Large intestine (tissue), 3 donors: ENCODE results near the gene RPS19. TPM values are rescaled to one million over a fixed set of nuclear protein-coding genes. Genes with fewer than 3 reads are reported as not detected.
A peak's percentile ranks its signal among the peaks of the same experiment; 100 is the strongest.

Experiments used
- DNase-seq, 2 donors: peaks; one replicate each; pipeline versions ENCODE4 v3.0.0 to v3.0.0-alpha.2; 2013
- H3K27ac ChIP-seq: one replicate; pipeline ENCODE4 v1.5.1; 2013; ENCODE audit warnings: low read length
- H3K27me3 ChIP-seq: 2 replicates; pipeline ENCODE4 v1.6.1; 2013; ENCODE audit warnings: low read length; ENCODE audit not compliant: control insufficient read depth, insufficient read depth
- H3K36me3 ChIP-seq: 2 replicates; pipeline ENCODE4 v1.6.1; 2013; ENCODE audit warnings: low read length; ENCODE audit not compliant: control insufficient read depth, insufficient read depth
- H3K4me1 ChIP-seq: one replicate; pipeline ENCODE4 v1.6.1; 2013; ENCODE audit warnings: low read length; ENCODE audit not compliant: control insufficient read depth, insufficient read depth
- H3K4me3 ChIP-seq: one replicate; pipeline ENCODE4 v1.5.1; 2013; ENCODE audit warnings: low read length
- H3K9me3 ChIP-seq: one replicate; pipeline ENCODE4 v1.6.1; 2013; ENCODE audit warnings: mild to moderate bottlenecking, low read depth, low read length, moderate library complexity; ENCODE audit not compliant: control insufficient read depth
- WGBS: methylation state at CpG from one replicate; pipeline ENCODE4 v1.1.5; 2013; ENCODE audit warnings: low lambda C conversion rate; ENCODE audit not compliant: insufficient coverage; 5-methylcytosine and 5-hydroxymethylcytosine counted together
- polyA plus RNA-seq: library from polyadenylated mRNA; unstranded; fragments of 120-200 nt; gene quantifications from one replicate; pipeline ENCODE4 v1.2.1, GENCODE V29; 2013

RPS19 gene
- polyA plus RNA-seq, 1 donor, result 2,618 TPM

GRCh38 chr19:41877916-41878905, 18.2 kb downstream of the RPS19 start:
- Histone ChIP-seq H3K36me3 (no peaks in the 10 kb centered on the region), H3K9me3 (no peaks in the 10 kb centered on the region), H3K4me3 (no peak overlapping the region), H3K4me1 (no peaks in the 10 kb centered on the region), H3K27me3 (peaks cover 18% of the 10 kb centered on the region), H3K27ac (no peak overlapping the region)
- no peak for DNase-seq
- WGBS, result no CpG with 5 or more reads among the region's 17 CpGs

- no peaks in the 10 kb centered on the region for H3K4me1 ChIP-seq
- H3K27me3 ChIP-seq, result peaks cover 20% of the 10 kb centered on the region
- H3K9me3 ChIP-seq, result no peaks in the 10 kb centered on the region
- H3K36me3 ChIP-seq, result no peaks in the 10 kb centered on the region
- DNase-seq, result no peak
- H3K27ac ChIP-seq, result no peak overlapping the region
- no peak overlapping the region for H3K4me3 ChIP-seq
- no CpG with 5 or more reads among the region's 21 CpGs for WGBS
These were observed 19.0 kb downstream of the RPS19 start for GRCh38 chr19:41879080-41879479.

- no peaks in the 10 kb centered on the region for H3K36me3 ChIP-seq
- peaks cover 20% of the 10 kb centered on the region for H3K27me3 ChIP-seq
- peaks cover 2% of the 10 kb centered on the region for H3K4me1 ChIP-seq
- no CpG with 5 or more reads among the region's 7 CpGs for WGBS
- DNase-seq, result no peak
- H3K9me3 ChIP-seq, result no peaks in the 10 kb centered on the region
- H3K4me3 ChIP-seq, result no peak overlapping the region
- H3K27ac ChIP-seq, result no peak overlapping the region
These were observed 19.7 kb downstream of the RPS19 start for GRCh38 chr19:41879670-41880328.

- no CpG with 5 or more reads among the region's 5 CpGs for WGBS
- Histone ChIP-seq H3K27ac (no peak overlapping the region), H3K27me3 (peaks cover 20% of the 10 kb centered on the region), H3K4me3 (no peak overlapping the region), H3K4me1 (peaks cover 6% of the 10 kb centered on the region), H3K9me3 (no peaks in the 10 kb centered on the region), H3K36me3 (no peaks in the 10 kb centered on the region)
- no peak for DNase-seq
These were observed 20.3 kb downstream of the RPS19 start for GRCh38 chr19:41880329-41880708.

- DNase-seq, result peak in 1 of 2 donors; percentile 53
- peaks cover 21% of the 10 kb centered on the region for H3K4me1 ChIP-seq
- 0% methylated on average over 2 of the region's 80 CpGs for WGBS
- H3K36me3 ChIP-seq, result no peaks in the 10 kb centered on the region
- H3K9me3 ChIP-seq, result no peaks in the 10 kb centered on the region
- H3K27ac ChIP-seq, result peak within 1 kb of the TSS; percentile 60
- H3K27me3 ChIP-seq, result peaks cover 15% of the 10 kb centered on the region
- H3K4me3 ChIP-seq, result peak within 1 kb of the TSS; percentile 87
These were observed 22.8 kb downstream of the RPS19 start, which contains the start of gene ARHGEF1 for GRCh38 chr19:41882568-41883462. Gene ARHGEF1, plus strand, starts transcription at chr19:41883184. Its CDS starts 4,899 bp downstream, at chr19:41888083.

GRCh38 chr19:41883463-41883820, 23.4 kb downstream of the RPS19 start:
- Histone ChIP-seq H3K27me3 (peaks cover 10% of the 10 kb centered on the region), H3K4me3 (peak overlapping the region; percentile 87), H3K27ac (no peak overlapping the region), H3K9me3 (no peaks in the 10 kb centered on the region), H3K4me1 (peaks cover 24% of the 10 kb centered on the region), H3K36me3 (no peaks in the 10 kb centered on the region)
- WGBS, result 0% methylated on average over 3 of the region's 23 CpGs
- peak in 1 of 2 donors; percentile 40 for DNase-seq

GRCh38 chr19:41883821-41884733, 24.0 kb downstream of the RPS19 start:
- H3K4me1 ChIP-seq, result peaks cover 24% of the 10 kb centered on the region
- H3K36me3 ChIP-seq, result peaks cover 3% of the 10 kb centered on the region
- WGBS, result no CpG with 5 or more reads among the region's 66 CpGs
- peak; percentile 97 to 98 for DNase-seq
- H3K9me3 ChIP-seq, result no peaks in the 10 kb centered on the region
- H3K27me3 ChIP-seq, result peaks cover 10% of the 10 kb centered on the region
- peak overlapping the region; percentile 60 for H3K27ac ChIP-seq
- peak overlapping the region; percentile 87 for H3K4me3 ChIP-seq

- peaks cover 7% of the 10 kb centered on the region for H3K27me3 ChIP-seq
- WGBS, result 67% methylated on average over 1 of the region's 13 CpGs
- peaks cover 17% of the 10 kb centered on the region for H3K36me3 ChIP-seq
- peaks cover 24% of the 10 kb centered on the region for H3K4me1 ChIP-seq
- no peak for DNase-seq
- H3K4me3 ChIP-seq, result no peak overlapping the region
- H3K9me3 ChIP-seq, result no peaks in the 10 kb centered on the region
- no peak overlapping the region for H3K27ac ChIP-seq
These were observed 27.0 kb downstream of the RPS19 start for GRCh38 chr19:41886761-41887710.
